K562 (cell line): Measurements from ENCODE around the gene LNPEP. TPM values are rescaled to one million over a fixed set of nuclear protein-coding genes. Genes with fewer than 3 reads are reported as not detected.

Source experiments
- ATAC-seq: fragments of 200-7000 bp; cut with Tn5 transposase; 3 replicates; pipeline ENCODE4 v1.9.1; 2020; ENCODE audit warnings: moderate library complexity
- BruUV-seq: library from RNA; stranded (reverse); fragments of 400-500 nt; replicated peaks from 2 replicates; lab custom pipeline; 2021; lab: Mats Ljungman, UMichigan
- CTCF ChIA-PET: fragments of 300-600 bp; formaldehyde crosslinking; extraction: SDS; loops from one replicate; lab custom pipeline; 2021; ENCODE audit warnings: low intra/inter-chr PET ratio; lab: Yijun Ruan, JAX
- POLR2A ChIA-PET: fragments of 300-600, 350-650 bp; sonication (Branson Sonifier 250); formaldehyde crosslinking; extraction: SDS; loops from one replicate; lab custom pipeline; 2021; ENCODE audit warnings: antibody characterized with exemption, inconsistent platforms; lab: Yijun Ruan, JAX
- DNase-seq, 4 experiments: peaks; one replicate each; pipeline versions ENCODE4 v3.0.0 to v3.0.0-alpha.2; 2011 to 2018; ENCODE audit warnings: low spot score in 3 of 4, mixed read lengths in 3 of 4; ENCODE audit errors: extremely low read depth in 1 of 4
- FAIRE-seq: peaks from 2 replicates; lab custom pipeline; 2011; peaks lifted over from hg19 to GRCh38; lab: Jason Lieb, UNC
- H2AFZ ChIP-seq: 2 replicates; pipeline ENCODE4 v1.6.0; 2011; ENCODE audit warnings: low read depth, low read length, control low read depth, inconsistent platforms
- H3K27ac ChIP-seq: fragments of 200-600 bp; 3 replicates; pipeline ENCODE4 v1.8.0; 2011; ENCODE audit warnings: low read depth, mild to moderate bottlenecking, control low read depth, inconsistent platforms, low read length, moderate library complexity, mixed read lengths; ENCODE audit errors: extremely low read depth
- H3K27me3 ChIP-seq, 2 experiments: fragments of 300-600 bp in 1 of 2; 2 replicates in 1 of 2; 3 replicates in 1 of 2; pipeline versions ENCODE4 v1.6.0 to v1.8.0; 2011; ENCODE audit warnings: inconsistent platforms in 2 of 2, low read length in 2 of 2, mild to moderate bottlenecking in 1 of 2, mixed read lengths in 1 of 2, moderate library complexity in 1 of 2; ENCODE audit not compliant: control insufficient read depth in 2 of 2, insufficient read depth in 2 of 2
- H3K36me3 ChIP-seq: fragments of 300-600 bp; 3 replicates; pipeline ENCODE4 v1.8.0; 2011; ENCODE audit warnings: mild to moderate bottlenecking, low read length, inconsistent platforms; ENCODE audit not compliant: control insufficient read depth, insufficient read depth
- H3K4me1 ChIP-seq, 2 experiments: fragments of 200-600 bp in 1 of 2; replicated peaks in 1 of 2; 2 replicates in 1 of 2; 3 replicates in 1 of 2; pipeline versions ENCODE4 v1.5.1 to v1.8.0; 2011; ENCODE audit warnings: inconsistent platforms in 2 of 2, low read length in 2 of 2, mild to moderate bottlenecking in 1 of 2, mixed read lengths in 1 of 2, moderate library complexity in 1 of 2; ENCODE audit not compliant: control insufficient read depth in 2 of 2, insufficient read depth in 2 of 2
- H3K4me2 ChIP-seq: 2 replicates; pipeline ENCODE4 v1.6.1; 2011; ENCODE audit warnings: low read length, control low read depth, inconsistent platforms, mixed read lengths; ENCODE audit not compliant: insufficient read depth
- H3K4me3 ChIP-seq: fragments of 200-600 bp; sonication (generic), shearing (Covaris generic); 2 replicates; pipeline ENCODE4 v1.5.1; 2016; ENCODE audit warnings: control low read depth, inconsistent platforms
- H3K79me2 ChIP-seq: fragments of 200-600 bp; 3 replicates; pipeline ENCODE4 v1.8.0; 2011; ENCODE audit warnings: low read length, inconsistent platforms; ENCODE audit not compliant: control insufficient read depth, insufficient read depth
- H3K9ac ChIP-seq, 2 experiments: 2 replicates each; pipeline versions ENCODE4 v1.6.0 to v1.6.1; 2011; ENCODE audit warnings: low read depth in 2 of 2, low read length in 2 of 2, control low read depth in 1 of 2, inconsistent platforms in 1 of 2, mild to moderate bottlenecking in 1 of 2, mixed read lengths in 1 of 2; ENCODE audit not compliant: insufficient read depth in 1 of 2
- H3K9me1 ChIP-seq: one replicate; pipeline ENCODE4 v1.6.0; 2011; ENCODE audit warnings: inconsistent platforms, mild to moderate bottlenecking, low read length, moderate library complexity; ENCODE audit not compliant: control insufficient read depth, insufficient read depth
- H3K9me3 ChIP-seq: replicated peaks from 2 replicates; pipeline ENCODE4 v1.5.1; 2011; ENCODE audit warnings: low read depth, low read length, inconsistent platforms; ENCODE audit not compliant: control insufficient read depth, insufficient read depth
- H4K20me1 ChIP-seq: replicated peaks from 2 replicates; pipeline ENCODE4 v1.6.1; 2011; ENCODE audit warnings: low read length, inconsistent platforms, mixed read lengths; ENCODE audit not compliant: control insufficient read depth, insufficient read depth
- DPF2 ChIP-seq: fragments of 450-650 bp; IDR thresholded peaks from 2 replicates; pipeline ENCODE4 v1.6.1; 2016
- GTF2B ChIP-seq: IDR thresholded peaks from 2 replicates; pipeline ENCODE4 v1.6.1; 2011; ENCODE audit not compliant: insufficient read length; ENCODE audit errors: extremely low read depth
- KDM2B ChIP-seq: fragments of 250-450 bp; sonication (Bioruptor Pico); IDR thresholded peaks from 2 replicates; pipeline ENCODE4 v1.8.0; 2021; ENCODE audit warnings: mild to moderate bottlenecking, moderate library complexity
- MEF2D ChIP-seq: conservative IDR thresholded peaks from 2 replicates; pipeline ENCODE4 v1.6.1; 2016; ENCODE audit warnings: low read depth, missing genetic modification characterization, missing compliant biosample characterization
- PHF20 ChIP-seq: fragments of 450-650 bp; IDR thresholded peaks from 2 replicates; pipeline ENCODE4 v1.6.1; 2018; ENCODE audit not compliant: partially characterized antibody
- ZBTB34 ChIP-seq: fragments of 250-450 bp; sonication (Bioruptor Pico); IDR thresholded peaks from 2 replicates; pipeline ENCODE4 v1.8.0; 2021; ENCODE audit warnings: mild to moderate bottlenecking, moderate library complexity
- ZNF143 ChIP-seq: sonication (generic); formaldehyde crosslinking; IDR thresholded peaks from 2 replicates; pipeline ENCODE4 v1.9.0; 2022; ENCODE audit warnings: mild to moderate bottlenecking, missing genetic modification reagents
- ZNF707 ChIP-seq: fragments of 250-450 bp; sonication (Bioruptor Pico); conservative IDR thresholded peaks from 2 replicates; pipeline ENCODE4 v1.8.0; 2022; ENCODE audit warnings: inconsistent platforms, mild to moderate bottlenecking, moderate library complexity
- whole genome bisulfite sequencing: fragments of 100-300 bp; shearing (Covaris generic); methylation state at CpG from one replicate; pipeline ENCODE4 v1.1.6; 2016; ENCODE audit warnings: low coverage, mixed read lengths; ENCODE audit not compliant: insufficient coverage; ENCODE audit errors: missing lambda C conversion rate; 5-methylcytosine and 5-hydroxymethylcytosine counted together
- in situ Hi-C: fragments of 300-500 bp; cut with MboI; formaldehyde crosslinking; loops from 4 replicates; pipeline ENCODE4 v1.15.0; 2018; ENCODE audit warnings: inconsistent platforms, mixed read lengths
- intact Hi-C: fragments of 100-400 bp; cut with micrococcal nuclease; formaldehyde crosslinking; loops from 2 replicates; pipeline ENCODE4 v1.14.2; 2022
- polyA plus RNA-seq, 8 experiments: library from polyadenylated mRNA; depleted of rRNA in 4 of 8; stranded (reverse) in 5 of 8; unstranded in 3 of 8; fragments of >200 nt; fragmentation: Nextera tagmentation in 2 of 8; fragmentation: Illumina TruSeq in 1 of 8; extraction: Ambion mirVana in 2 of 8; extraction: Trizol in 1 of 8; gene quantifications; 2 replicates each; pipeline versions ENCODE4 v1.2.1 to v1.2.3, GENCODE V29; 2011 to 2014; ENCODE audit warnings: inconsistent platforms in 1 of 8, missing spikeins in 1 of 8
- total RNA-seq, 7 experiments: library from RNA; depleted of rRNA in 6 of 7; stranded (reverse); fragments of >200 nt in 6 of 7; fragmentation: Illumina TruSeq in 2 of 7; extraction: Trizol in 2 of 7; gene quantifications; 2 replicates each; pipeline versions ENCODE4 v1.2.1 to v1.2.3, GENCODE V29; 2011 to 2021; ENCODE audit warnings: low replicate concordance in 1 of 7

The LNPEP gene
- total and polyA plus RNA-seq, 9 of the 15 experiments (the other 6 are each of a cell fraction or from before 2014, with no cell fraction given): 2.6 to 27.9 (median 11.2) TPM

- DNase-seq (no peak), FAIRE-seq (no peak), ATAC-seq (no peak)
- H3K79me2 ChIP-seq: no peaks in the 10 kb centered on the region
- CTCF ChIA-PET: interaction anchor here (1.5 to 2.6 kb wide), 2 partner anchors 99 to 119 kb away, joined by 8 to 14 read pairs; partner anchors contain the start of gene LIX1
- POLR2A ChIA-PET: interaction anchor here (0.6 to 0.7 kb wide), 3 partner anchors 10 to 38 kb away, joined by 3 to 5 read pairs (median 3); no protein-coding TSS in a partner anchor
- TF ChIP-seq ZNF143 (CRISPR knock-in tag) (no peak), ZNF707 (no peak), DPF2 (no peak), ZBTB34 (CRISPR knock-in tag) (no peak), KDM2B (CRISPR knock-in tag) (no peak), PHF20 (no peak), MEF2D (tag) (no peak), GTF2B (no peak)
- no peaks in the 10 kb centered on the region for H4K20me1 ChIP-seq
- H3K4me3 ChIP-seq: no peak overlapping the region
- H3K9me3 ChIP-seq: no peaks in the 10 kb centered on the region
- in situ Hi-C loops: no loop called here
- H3K27me3 ChIP-seq: no peaks in the 10 kb centered on the region; a peak in 1 of 5 replicates
- no peak overlapping the region for H3K4me2 ChIP-seq
- H3K9me1 ChIP-seq: no peaks in the 10 kb centered on the region
- BruUV-seq: no TSS peak
- H3K4me1 ChIP-seq: no peaks in the 10 kb centered on the region; a peak in 2 of 5 replicates
- no peak overlapping the region for H3K9ac ChIP-seq
- H3K36me3 ChIP-seq: no peaks in the 10 kb centered on the region
- H3K27ac ChIP-seq: no peak overlapping the region
- WGBS: 46% methylated on average over 3 of the region's 3 CpGs
- no peak overlapping the region for H2AFZ ChIP-seq
- intact Hi-C loops: loop anchor here (10.0 kb wide), 1 partner anchor 429 kb away; no protein-coding TSS in a partner anchor
Measured at GRCh38 chr5:97043511-97043910, 107.6 kb downstream of the LNPEP start.
